ENCODE results near the gene PRKN.

The PRKN gene

GRCh38 chr6:162069995-162070394 lies 657.6 kb downstream of the PRKN start (continued):
- TF ChIP-seq, protein P1, sequence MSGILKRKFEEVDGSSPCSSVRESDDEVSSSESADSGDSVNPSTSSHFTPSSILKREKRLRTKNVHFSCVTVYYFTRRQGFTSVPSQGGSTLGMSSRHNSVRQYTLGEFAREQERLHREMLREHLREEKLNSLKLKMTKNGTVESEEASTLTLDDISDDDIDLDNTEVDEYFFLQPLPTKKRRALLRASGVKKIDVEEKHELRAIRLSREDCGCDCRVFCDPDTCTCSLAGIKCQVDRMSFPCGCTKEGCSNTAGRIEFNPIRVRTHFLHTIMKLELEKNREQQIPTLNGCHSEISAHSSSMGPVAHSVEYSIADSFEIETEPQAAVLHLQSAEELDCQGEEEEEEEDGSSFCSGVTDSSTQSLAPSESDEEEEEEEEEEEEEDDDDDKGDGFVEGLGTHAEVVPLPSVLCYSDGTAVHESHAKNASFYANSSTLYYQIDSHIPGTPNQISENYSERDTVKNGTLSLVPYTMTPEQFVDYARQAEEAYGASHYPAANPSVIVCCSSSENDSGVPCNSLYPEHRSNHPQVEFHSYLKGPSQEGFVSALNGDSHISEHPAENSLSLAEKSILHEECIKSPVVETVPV (CRISPR knock-in tag; IDR thresholded peaks at IDR 0.05), result no peak
- TF ChIP-seq ISL1 (CRISPR knock-in tag; IDR thresholded peaks at IDR 0.05), result no peak

DNA sequence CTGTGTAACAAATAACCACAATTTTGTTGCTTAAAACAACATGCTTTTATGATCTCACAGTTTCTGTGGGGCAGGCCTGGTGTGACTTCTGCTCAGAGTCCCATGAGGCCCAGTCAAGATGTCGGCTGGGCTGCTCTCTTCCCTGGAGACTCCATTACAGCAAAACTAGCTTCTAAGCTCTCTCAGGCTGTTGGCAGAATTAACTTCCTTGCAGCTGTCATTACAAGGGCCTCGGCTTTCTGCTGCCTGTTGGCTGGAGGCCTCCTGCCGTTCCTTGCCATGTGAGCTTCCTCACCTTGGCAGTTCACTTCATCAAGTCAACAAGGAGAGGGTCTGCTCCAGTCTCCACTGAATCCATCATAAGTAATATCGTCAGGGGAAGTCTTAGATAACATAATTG lies 659.2 kb downstream of the PRKN start:
- TF ChIP-seq CSDC2 (CRISPR knock-in tag; IDR thresholded peaks at IDR 0.05), result no peak
- no peak for TF ChIP-seq ARNTL (CRISPR knock-in tag; IDR thresholded peaks at IDR 0.05; ENCODE audit: borderline replicate concordance, low read depth)
- TF ChIP-seq GLIS3 (CRISPR knock-in tag; IDR thresholded peaks at IDR 0.05), result no peak
- TF ChIP-seq ESRRG (CRISPR knock-in tag; IDR thresholded peaks at IDR 0.05), result no peak
- no peak for TF ChIP-seq ZC3H10 (CRISPR knock-in tag; IDR thresholded peaks at IDR 0.05)
- TF ChIP-seq SNAI2 (CRISPR knock-in tag; IDR thresholded peaks at IDR 0.05), result no peak
- TF ChIP-seq ZFP30 (CRISPR knock-in tag; IDR thresholded peaks at IDR 0.05), result no peak
- TF ChIP-seq, protein P2, sequence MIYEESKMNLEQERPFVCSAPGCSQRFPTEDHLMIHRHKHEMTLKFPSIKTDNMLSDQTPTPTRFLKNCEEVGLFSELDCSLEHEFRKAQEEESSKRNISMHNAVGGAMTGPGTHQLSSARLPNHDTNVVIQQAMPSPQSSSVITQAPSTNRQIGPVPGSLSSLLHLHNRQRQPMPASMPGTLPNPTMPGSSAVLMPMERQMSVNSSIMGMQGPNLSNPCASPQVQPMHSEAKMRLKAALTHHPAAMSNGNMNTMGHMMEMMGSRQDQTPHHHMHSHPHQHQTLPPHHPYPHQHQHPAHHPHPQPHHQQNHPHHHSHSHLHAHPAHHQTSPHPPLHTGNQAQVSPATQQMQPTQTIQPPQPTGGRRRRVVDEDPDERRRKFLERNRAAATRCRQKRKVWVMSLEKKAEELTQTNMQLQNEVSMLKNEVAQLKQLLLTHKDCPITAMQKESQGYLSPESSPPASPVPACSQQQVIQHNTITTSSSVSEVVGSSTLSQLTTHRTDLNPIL (CRISPR knock-in tag; IDR thresholded peaks at IDR 0.05; ENCODE audit: low read depth), result no peak
- no peak for TF ChIP-seq ZNF8 (CRISPR knock-in tag; IDR thresholded peaks at IDR 0.05)
- TF ChIP-seq TCF4 (CRISPR knock-in tag; IDR thresholded peaks at IDR 0.05; ENCODE audit: borderline replicate concordance), result no peak
- TF ChIP-seq RARB (CRISPR knock-in tag; IDR thresholded peaks at IDR 0.05), result no peak
- TF ChIP-seq ZFP3 (CRISPR knock-in tag; IDR thresholded peaks at IDR 0.05), result no peak
- TF ChIP-seq PATZ1 (CRISPR knock-in tag; IDR thresholded peaks at IDR 0.05; ENCODE audit: borderline replicate concordance), result no peak
- TF ChIP-seq ZNF565 (CRISPR knock-in tag; conservative IDR thresholded peaks at IDR 0.05; ENCODE audit: low read depth), result no peak
- TF ChIP-seq ZNF70 (CRISPR knock-in tag; IDR thresholded peaks at IDR 0.05), result no peak
- ATAC-seq, result no peak

DNA sequence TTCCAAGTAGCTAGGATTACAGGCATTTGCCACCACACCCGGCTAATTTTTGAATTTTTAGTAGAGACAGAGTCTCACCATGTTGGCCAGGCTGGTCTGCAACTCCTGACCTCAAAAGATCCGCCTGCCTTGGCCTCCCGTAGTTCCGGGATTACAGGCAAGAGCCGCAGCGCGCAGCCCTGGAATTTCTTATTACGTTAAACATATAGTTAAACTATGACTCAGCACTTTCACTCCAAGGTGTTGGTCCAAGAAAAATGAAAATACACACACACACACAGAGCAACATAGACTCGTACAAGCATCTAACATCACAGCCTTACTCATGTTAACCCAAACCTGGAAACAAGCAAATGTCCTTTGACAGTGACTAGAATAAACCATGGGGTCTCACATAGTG lies 663.9 kb downstream of the PRKN start:
- ATAC-seq, result no peak
- no peak for TF ChIP-seq ESRRG (CRISPR knock-in tag; IDR thresholded peaks at IDR 0.05)
- TF ChIP-seq TCF4 (CRISPR knock-in tag; IDR thresholded peaks at IDR 0.05; ENCODE audit: borderline replicate concordance), result no peak
- TF ChIP-seq ZNF8 (CRISPR knock-in tag; IDR thresholded peaks at IDR 0.05), result no peak
- TF ChIP-seq, protein P3, sequence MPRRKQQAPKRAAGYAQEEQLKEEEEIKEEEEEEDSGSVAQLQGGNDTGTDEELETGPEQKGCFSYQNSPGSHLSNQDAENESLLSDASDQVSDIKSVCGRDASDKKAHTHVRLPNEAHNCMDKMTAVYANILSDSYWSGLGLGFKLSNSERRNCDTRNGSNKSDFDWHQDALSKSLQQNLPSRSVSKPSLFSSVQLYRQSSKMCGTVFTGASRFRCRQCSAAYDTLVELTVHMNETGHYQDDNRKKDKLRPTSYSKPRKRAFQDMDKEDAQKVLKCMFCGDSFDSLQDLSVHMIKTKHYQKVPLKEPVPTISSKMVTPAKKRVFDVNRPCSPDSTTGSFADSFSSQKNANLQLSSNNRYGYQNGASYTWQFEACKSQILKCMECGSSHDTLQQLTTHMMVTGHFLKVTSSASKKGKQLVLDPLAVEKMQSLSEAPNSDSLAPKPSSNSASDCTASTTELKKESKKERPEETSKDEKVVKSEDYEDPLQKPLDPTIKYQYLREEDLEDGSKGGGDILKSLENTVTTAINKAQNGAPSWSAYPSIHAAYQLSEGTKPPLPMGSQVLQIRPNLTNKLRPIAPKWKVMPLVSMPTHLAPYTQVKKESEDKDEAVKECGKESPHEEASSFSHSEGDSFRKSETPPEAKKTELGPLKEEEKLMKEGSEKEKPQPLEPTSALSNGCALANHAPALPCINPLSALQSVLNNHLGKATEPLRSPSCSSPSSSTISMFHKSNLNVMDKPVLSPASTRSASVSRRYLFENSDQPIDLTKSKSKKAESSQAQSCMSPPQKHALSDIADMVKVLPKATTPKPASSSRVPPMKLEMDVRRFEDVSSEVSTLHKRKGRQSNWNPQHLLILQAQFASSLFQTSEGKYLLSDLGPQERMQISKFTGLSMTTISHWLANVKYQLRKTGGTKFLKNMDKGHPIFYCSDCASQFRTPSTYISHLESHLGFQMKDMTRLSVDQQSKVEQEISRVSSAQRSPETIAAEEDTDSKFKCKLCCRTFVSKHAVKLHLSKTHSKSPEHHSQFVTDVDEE (CRISPR knock-in tag; IDR thresholded peaks at IDR 0.05), result no peak
- TF ChIP-seq ZNF70 (CRISPR knock-in tag; IDR thresholded peaks at IDR 0.05), result no peak
- TF ChIP-seq ISL1 (CRISPR knock-in tag; IDR thresholded peaks at IDR 0.05), result no peak
- no peak for TF ChIP-seq PPARA (CRISPR knock-in tag; IDR thresholded peaks at IDR 0.05; ENCODE audit: borderline replicate concordance)
- no peak for TF ChIP-seq ARNTL (CRISPR knock-in tag; IDR thresholded peaks at IDR 0.05; ENCODE audit: borderline replicate concordance, low read depth)

DNA sequence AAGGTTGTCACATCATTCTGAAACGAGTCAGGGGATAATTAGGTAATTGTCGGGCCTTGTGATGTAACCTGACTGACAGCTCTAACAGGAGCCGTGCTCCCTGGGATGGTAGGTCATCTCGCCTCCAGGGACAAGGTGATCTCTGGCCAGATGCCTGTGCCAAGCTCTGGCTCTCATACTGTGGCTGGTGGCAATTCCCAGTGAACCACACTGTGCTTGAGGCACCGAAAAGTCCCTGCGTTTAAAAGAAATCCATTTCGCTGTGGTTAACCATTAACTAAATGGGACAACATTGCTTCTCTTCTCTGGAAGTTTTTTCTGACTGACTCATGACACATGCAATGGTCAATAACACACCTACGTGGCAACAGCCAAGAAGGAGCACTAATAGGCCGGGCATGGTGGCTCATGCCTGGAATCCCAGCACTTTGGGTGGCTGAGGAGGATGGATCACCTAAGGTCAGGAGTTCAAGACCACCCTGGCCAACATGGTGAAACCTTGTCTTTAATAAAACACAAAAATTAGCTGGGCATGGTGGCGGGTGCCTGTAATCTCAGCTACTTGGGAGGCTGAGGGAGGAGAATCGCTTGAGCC lies 669.2 kb downstream of the PRKN start:
- no peak for ATAC-seq
- TF ChIP-seq PPARA (CRISPR knock-in tag; IDR thresholded peaks at IDR 0.05; ENCODE audit: borderline replicate concordance), result no peak

- no peak for TF ChIP-seq OSR1 (CRISPR knock-in tag; IDR thresholded peaks at IDR 0.05)
- no peak for ATAC-seq
Observed at GRCh38 chr6:162056745-162057144, 670.8 kb downstream of the PRKN start.

Data from SK-N-SH treated with all-trans-retinoic acid at 6 μM for 48 hours (cell line).